ENCODE results near the gene PLOD2.

Gene PLOD2

DNA sequence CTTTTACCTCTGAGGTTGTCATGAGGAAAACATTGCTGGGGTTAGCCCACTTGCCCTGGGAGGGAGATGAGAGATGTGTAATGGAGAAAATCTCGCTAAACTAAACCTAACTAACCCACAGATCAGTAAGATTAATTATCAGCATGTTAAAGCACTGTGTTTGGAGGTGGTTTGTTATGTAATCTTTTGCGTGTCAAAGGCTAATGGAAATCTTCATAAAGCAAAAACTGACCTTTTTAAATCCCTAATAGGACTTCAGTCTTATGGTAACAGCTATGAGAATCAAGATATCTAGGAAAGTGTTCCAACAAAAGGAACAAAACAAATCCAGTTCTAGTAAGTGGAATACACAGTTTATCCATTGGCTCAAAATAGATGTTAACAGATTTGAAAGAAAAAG lies 102.7 kb downstream of the PLOD2 start:
- TF ChIP-seq, protein P1, sequence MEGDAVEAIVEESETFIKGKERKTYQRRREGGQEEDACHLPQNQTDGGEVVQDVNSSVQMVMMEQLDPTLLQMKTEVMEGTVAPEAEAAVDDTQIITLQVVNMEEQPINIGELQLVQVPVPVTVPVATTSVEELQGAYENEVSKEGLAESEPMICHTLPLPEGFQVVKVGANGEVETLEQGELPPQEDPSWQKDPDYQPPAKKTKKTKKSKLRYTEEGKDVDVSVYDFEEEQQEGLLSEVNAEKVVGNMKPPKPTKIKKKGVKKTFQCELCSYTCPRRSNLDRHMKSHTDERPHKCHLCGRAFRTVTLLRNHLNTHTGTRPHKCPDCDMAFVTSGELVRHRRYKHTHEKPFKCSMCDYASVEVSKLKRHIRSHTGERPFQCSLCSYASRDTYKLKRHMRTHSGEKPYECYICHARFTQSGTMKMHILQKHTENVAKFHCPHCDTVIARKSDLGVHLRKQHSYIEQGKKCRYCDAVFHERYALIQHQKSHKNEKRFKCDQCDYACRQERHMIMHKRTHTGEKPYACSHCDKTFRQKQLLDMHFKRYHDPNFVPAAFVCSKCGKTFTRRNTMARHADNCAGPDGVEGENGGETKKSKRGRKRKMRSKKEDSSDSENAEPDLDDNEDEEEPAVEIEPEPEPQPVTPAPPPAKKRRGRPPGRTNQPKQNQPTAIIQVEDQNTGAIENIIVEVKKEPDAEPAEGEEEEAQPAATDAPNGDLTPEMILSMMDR (IDR thresholded peaks at IDR 0.05; ENCODE audit: insufficient read depth, missing control alignments): no peak
- FAIRE-seq (no peak), DNase-seq (ENCODE audit: insufficient read length, low spot score) (no peak)

DNA sequence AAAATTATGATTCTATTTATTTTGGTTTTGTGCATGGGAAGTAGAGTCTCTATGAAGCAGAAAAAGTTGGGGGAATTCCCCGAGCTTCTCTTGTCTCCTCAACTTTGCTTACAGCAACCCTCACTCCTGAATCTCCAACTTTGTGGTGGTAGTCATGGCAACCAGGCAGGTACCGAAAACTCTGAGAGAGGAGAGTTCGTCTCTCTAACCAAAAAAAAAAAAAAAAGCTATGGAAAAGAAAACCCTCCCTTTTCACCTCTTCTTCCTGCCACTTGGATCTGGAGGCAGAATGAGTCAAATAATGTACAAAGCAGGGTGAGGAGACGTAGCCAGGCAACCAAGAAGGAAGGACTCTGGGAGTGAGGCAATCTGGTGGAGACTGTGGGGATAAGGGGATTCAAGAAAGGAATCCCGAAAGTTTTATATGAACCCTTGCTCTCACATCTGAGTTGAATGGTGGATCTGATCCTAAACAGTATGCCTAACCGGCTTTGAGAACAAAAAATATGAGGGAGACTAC lies 108.1 kb downstream of the PLOD2 start:
- DNase-seq (ENCODE audit: insufficient read length, low spot score) (no peak), FAIRE-seq (no peak)
- TF ChIP-seq, protein P1 (IDR thresholded peaks at IDR 0.05; ENCODE audit: insufficient read depth, missing control alignments): no peak

DNA sequence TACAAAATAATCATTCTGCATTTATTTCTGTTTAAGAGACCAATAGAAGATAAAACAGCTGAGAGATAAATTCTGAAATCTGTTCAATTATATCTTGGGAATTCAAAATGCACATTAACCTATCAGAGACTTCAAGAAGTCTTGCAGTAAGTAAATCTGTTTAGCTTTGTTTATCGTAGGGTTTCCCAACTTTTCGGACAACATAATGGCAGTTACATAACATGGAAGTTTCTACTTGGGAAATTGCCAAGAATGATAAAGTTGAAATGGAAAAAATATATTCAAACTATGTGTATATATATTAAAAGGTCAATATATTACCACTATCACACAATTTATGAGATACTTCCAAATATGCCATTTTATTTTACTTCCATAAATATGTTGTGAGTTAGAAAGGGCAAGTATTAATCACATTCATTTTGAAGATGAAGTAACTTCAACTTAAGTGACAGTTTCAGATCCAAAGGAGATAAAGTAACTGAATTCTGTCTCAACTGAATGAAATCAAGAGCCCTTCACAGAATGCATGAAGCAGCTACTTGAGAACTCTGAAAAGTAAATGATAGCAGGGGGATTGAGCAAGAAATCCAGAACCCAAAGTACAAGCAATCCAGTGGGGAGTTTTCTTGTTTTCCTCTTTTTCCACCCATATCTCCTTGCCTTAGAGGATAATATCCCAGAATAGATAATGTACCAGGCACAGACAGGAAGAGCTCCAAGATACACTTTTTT lies 108.8 kb downstream of the PLOD2 start:
- DNase-seq (ENCODE audit: insufficient read length, low spot score) (no peak), FAIRE-seq (no peak)
- TF ChIP-seq, protein P1 (IDR thresholded peaks at IDR 0.05; ENCODE audit: insufficient read depth, missing control alignments): no peak

DNA sequence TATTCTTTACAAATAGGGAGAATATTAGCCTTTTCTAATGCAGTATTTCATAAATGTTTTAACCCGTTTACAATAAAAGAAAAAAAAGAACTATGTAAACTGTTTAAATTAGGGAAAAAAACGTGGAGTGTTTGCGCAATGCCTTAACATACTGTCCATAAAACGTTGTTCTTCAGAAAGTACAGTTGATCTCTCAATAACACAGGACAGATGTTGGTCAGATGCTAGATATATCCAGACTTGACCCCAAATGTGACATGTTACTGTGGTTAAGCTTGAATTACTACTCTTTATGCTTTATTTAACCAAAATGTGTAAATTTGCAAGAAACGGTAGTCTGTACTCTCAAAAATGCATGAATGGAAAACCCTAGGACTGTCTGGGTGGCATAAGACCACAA lies 110.3 kb downstream of the PLOD2 start:
- TF ChIP-seq, protein P1 (IDR thresholded peaks at IDR 0.05; ENCODE audit: insufficient read depth, missing control alignments): no peak
- FAIRE-seq: no peak

DNA sequence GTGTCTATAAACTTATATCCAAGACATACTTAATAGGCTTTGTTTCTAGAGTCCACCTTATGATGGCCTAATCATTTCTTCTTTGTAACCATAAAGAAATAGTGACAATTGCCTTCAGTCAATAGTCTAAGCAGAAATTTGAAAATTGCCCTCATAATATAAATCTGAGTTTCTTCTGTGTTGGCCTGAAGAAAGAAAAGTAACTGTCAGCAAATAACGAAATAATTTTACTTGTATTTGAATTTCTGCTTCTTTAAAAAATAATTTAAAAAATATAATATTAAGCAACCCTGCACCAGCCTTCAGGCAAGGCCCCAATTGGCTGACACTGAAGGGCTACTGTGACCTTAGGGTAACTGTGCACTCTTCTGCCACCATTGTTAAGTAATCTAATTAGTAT lies 113.5 kb downstream of the PLOD2 start:
- TF ChIP-seq, protein P1 (IDR thresholded peaks at IDR 0.05; ENCODE audit: insufficient read depth, missing control alignments): no peak
- DNase-seq (ENCODE audit: insufficient read length, low spot score): no peak
- FAIRE-seq: no peak

More for the DNA sequence above, 110.3 kb downstream of the PLOD2 start:
- DNase-seq (ENCODE audit: insufficient read length, low spot score): no peak

DNA sequence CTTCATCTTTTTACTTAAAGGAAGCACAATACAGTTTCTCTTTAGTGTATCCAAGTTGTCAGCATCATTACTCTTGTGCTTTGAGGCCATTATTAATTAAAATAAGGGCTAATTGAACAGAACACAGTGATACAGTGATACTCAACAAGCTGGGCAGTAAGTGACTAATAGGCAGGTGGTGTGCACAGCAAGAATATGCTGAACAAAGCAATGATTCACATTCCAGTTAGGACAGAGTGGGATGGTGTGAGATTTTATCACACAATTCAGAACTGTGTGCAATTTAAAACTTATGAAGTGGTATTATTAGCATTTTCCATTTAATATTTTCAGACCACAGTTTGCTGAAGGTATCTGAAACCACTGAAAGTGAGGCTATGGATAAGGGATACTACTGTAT lies 116.9 kb downstream of the PLOD2 start:
- TF ChIP-seq, protein P1 (IDR thresholded peaks at IDR 0.05; ENCODE audit: insufficient read depth, missing control alignments): no peak
- no peak for DNase-seq (ENCODE audit: insufficient read length, low spot score)
- no peak for FAIRE-seq

DNA sequence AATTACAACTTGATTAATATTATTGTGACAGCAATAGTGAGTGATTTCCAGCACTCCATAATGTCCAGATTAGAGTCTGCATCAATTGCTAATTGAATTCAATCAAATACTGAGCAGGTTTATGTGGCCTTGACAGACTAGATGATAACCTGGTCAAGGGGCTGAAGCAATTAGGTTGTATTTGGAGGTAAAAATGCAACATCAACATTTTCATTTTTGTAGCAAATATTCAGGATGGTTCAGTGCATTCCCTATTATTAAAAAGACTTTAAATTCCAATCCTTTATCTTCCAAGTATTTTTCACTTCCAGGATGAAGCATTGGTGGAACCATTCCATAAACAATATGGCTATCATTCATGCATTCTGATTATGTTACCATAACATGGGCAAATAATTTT lies 120.4 kb downstream of the PLOD2 start:
- DNase-seq (ENCODE audit: insufficient read length, low spot score) (no peak), FAIRE-seq (no peak)
- TF ChIP-seq, protein P1 (IDR thresholded peaks at IDR 0.05; ENCODE audit: insufficient read depth, missing control alignments): no peak
